ENCODE measurements around the gene COG7.

Gene COG7

DNA sequence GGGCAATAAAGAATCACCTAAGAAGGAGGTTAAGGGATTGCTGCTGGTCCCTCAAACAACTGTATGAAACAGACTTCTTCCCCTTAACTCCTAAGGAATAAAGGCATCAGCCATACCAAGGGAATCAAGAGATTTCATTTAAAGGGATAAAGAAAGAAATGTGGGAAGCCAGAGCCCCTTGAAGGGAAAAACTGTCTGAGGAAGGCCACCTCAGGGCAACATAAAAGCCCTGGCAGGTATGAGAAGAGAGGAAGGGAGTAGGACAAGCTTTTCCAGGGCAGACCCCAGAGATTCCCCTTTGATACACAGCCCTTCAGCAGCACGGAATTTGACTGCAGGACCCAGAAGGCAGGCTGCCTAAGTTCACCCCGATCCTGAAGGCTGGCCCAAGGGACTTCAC lies 43.5 kb downstream of the COG7 start:
- POLR2A ChIA-PET, result no interaction called here
- DNase-seq (ENCODE audit: low read depth, low spot score), result no peak
- no peak overlapping the region for H3K4me3 ChIP-seq (ENCODE audit: low read depth, low read length)
- CTCF ChIA-PET, result interaction anchor here (5.8 kb wide), 1 partner anchor 25 kb away, joined by 44 read pairs; no protein-coding TSS in a partner anchor
- TF ChIP-seq, protein P1, sequence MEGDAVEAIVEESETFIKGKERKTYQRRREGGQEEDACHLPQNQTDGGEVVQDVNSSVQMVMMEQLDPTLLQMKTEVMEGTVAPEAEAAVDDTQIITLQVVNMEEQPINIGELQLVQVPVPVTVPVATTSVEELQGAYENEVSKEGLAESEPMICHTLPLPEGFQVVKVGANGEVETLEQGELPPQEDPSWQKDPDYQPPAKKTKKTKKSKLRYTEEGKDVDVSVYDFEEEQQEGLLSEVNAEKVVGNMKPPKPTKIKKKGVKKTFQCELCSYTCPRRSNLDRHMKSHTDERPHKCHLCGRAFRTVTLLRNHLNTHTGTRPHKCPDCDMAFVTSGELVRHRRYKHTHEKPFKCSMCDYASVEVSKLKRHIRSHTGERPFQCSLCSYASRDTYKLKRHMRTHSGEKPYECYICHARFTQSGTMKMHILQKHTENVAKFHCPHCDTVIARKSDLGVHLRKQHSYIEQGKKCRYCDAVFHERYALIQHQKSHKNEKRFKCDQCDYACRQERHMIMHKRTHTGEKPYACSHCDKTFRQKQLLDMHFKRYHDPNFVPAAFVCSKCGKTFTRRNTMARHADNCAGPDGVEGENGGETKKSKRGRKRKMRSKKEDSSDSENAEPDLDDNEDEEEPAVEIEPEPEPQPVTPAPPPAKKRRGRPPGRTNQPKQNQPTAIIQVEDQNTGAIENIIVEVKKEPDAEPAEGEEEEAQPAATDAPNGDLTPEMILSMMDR (IDR thresholded peaks at IDR 0.05; ENCODE audit: insufficient read depth, low read length, missing control alignments), result no peak

DNA sequence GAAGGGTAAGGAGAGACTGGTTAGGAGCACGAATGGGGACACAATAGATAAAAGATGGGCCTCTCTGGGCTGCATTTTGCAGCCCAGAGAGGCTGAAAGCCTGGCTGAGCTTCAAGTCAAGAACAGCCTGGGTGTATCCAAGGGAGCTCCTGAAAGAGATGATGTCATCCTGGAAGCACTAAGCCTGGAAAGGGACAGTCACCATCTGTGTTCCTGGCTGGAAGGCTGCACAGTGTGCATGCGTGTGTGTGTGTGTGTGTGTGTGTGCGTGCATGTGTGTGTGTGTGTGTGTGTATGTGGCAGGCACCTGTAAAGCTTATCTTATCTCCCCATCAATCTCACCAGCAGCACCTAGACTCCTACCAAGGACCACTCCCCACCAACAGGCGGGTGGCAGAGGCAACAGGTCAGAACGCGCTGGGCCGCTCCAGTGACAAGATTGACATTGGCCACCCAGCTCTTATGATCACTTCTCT lies 44.1 kb downstream of the COG7 start:
- POLR2A ChIA-PET, result interaction anchor here (0.6 to 0.7 kb wide), 2 partner anchors 13 to 280 kb away, joined by 3 read pairs; no protein-coding TSS in a partner anchor
- no peak overlapping the region for H3K4me3 ChIP-seq (ENCODE audit: low read depth, low read length)
- CTCF ChIA-PET, result interaction anchor here (1.1 to 5.8 kb wide), 2 partner anchors 26 to 227 kb away, joined by 3 to 44 read pairs; no protein-coding TSS in a partner anchor
- no peak for DNase-seq (ENCODE audit: low read depth, low spot score)
- TF ChIP-seq, protein P1 (IDR thresholded peaks at IDR 0.05; ENCODE audit: insufficient read depth, low read length, missing control alignments), result no peak

DNA sequence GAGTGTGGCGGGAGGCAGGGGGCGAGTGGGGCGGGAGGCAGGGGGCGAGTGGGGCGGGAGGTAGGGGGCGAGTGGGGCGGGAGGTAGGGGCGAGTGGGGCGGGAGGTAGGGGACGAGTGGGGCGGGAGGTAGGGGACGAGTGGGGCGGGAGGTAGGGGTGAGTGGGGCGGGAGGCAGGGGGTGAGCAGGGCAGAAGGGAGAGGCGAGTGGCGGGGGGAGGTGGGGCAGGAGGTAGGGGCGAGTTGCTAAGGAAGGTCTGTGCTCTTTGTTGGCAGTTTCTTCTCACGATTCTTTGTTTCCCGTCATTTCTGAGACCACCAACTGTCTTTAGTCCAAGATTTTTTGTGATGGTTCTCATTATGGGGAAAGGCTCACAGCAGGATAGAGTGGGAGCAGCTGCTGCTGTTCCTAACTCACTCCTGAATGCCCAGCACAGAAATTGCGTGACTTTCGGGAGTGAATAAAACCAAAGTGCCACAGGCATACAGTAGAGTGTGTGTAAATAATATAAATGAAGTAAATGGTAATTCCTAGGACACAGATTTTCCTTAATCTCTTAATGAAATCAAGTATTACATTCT lies 44.7 kb downstream of the COG7 start:
- H3K4me3 ChIP-seq (ENCODE audit: low read depth, low read length), result no peak overlapping the region
- no peak for DNase-seq (ENCODE audit: low read depth, low spot score)
- ChIA-PET POLR2A (interaction anchor here (0.6 to 0.7 kb wide), 2 partner anchors 14 to 281 kb away, joined by 3 read pairs; no protein-coding TSS in a partner anchor), CTCF (interaction anchor here (1.1 to 5.8 kb wide), 2 partner anchors 26 to 227 kb away, joined by 3 to 44 read pairs; no protein-coding TSS in a partner anchor)
- TF ChIP-seq, protein P1 (IDR thresholded peaks at IDR 0.05; ENCODE audit: insufficient read depth, low read length, missing control alignments), result no peak

DNA sequence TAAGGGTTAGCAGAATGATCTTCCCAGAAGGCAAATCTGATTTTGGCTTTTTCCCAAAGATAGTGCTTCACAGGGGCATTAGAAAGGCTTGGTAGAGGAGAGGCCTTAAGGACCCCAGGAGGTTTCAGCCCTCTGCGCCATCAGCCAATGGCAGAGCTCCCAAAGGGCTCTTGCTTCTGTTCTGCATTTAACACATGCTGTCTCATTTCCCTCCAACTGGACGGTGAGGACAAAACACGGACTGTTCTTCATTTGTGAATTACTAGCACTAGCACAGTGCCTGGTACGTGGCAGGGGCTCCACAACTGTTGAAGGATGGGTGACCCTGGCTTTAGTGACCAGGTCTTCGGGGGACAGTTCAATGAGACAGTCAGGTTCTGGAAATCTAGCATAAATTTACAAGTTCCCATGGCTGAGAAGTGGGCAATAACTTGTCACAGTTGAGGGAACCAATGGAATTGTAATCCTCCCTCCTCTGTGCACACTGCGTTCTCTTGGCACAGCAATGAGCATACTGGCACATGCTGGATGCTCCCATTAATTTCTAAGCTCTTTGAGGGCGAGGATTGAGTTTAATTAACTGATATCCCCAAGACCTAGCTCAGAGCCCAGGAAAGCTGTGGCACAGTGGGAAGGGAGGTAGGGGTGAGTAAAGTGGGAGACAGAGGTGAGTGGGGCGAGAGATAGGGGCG lies 45.4 kb downstream of the COG7 start:
- H3K4me3 ChIP-seq (ENCODE audit: low read depth, low read length), result no peak overlapping the region
- TF ChIP-seq, protein P1 (IDR thresholded peaks at IDR 0.05; ENCODE audit: insufficient read depth, low read length, missing control alignments), result no peak
- POLR2A ChIA-PET, result no interaction called here
- no peak for DNase-seq (ENCODE audit: low read depth, low spot score)
- CTCF ChIA-PET, result interaction anchor here (1.1 to 5.8 kb wide), 2 partner anchors 27 to 226 kb away, joined by 3 to 44 read pairs; no protein-coding TSS in a partner anchor

DNA sequence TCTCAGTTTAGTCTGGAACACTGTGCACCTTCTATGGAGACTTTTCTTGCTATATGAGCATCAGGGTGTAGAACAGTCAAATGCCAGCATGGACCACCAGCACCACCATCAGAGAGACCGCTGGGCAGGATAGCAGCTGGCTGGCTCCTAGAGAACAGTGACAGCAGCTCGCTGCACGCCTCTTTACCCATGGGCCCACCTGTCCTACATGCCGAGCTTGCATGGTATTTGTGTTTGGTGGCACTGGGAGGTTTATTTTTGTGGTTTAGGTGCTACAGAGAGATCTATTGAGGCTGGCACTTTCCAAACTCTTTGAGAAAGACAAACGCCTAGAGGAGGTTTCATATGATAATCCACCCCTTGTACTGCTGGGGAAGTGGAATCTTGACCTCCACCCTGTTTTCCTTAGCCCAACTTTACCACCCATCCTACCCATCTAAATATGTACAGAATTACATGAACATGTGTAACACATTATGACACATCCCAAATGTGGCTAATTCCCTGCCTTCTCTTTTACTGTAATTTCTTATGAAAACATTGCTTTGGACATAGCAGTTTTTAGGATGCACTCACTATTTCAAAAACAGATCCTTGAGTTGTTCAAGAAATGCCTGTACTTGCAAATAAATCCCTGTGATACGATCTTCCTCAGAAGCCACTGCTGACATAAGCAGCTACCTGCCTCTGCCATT lies 46.3 kb downstream of the COG7 start:
- CTCF ChIA-PET, result interaction anchor here (5.8 kb wide), 1 partner anchor 28 kb away, joined by 44 read pairs; no protein-coding TSS in a partner anchor
- DNase-seq (ENCODE audit: low read depth, low spot score), result no peak
- TF ChIP-seq, protein P1 (IDR thresholded peaks at IDR 0.05; ENCODE audit: insufficient read depth, low read length, missing control alignments), result no peak
- no peak overlapping the region for H3K4me3 ChIP-seq (ENCODE audit: low read depth, low read length)
- POLR2A ChIA-PET, result no interaction called here

All from AG04449 (cell line).